CD4-positive, CD25-positive, alpha-beta regulatory T cell (primary cell): ENCODE measurements around the gene HDAC4. TPM values are rescaled to one million over a fixed set of nuclear protein-coding genes. Genes with fewer than 3 reads are reported as not detected.
A peak's percentile ranks its signal among the peaks of the same experiment; 100 is the strongest.

Experiments used
- ATAC-seq, 2 donors: fragments of 150-1000 bp; cut with Tn5 transposase; one replicate each; pipeline ENCODE4 v1.10.0; 2021; ENCODE audit warnings: low read depth in 2 of 2, moderate number of reproducible peaks in 2 of 2, moderate library complexity in 1 of 2
- DNase-seq, 3 donors: peaks; one replicate each; pipeline versions ENCODE4 v3.0.0 to v3.0.0-alpha.2; 2012 to 2022; ENCODE audit warnings: mixed read lengths in 1 of 3
- H3K27ac ChIP-seq: one replicate; pipeline ENCODE4 v1.7.0; 2013; ENCODE audit warnings: mild to moderate bottlenecking, low read length; ENCODE audit not compliant: insufficient read depth, poor library complexity, severe bottlenecking
- H3K27me3 ChIP-seq: one replicate; pipeline ENCODE4 v1.7.0; 2013; ENCODE audit warnings: low read length; ENCODE audit not compliant: control insufficient read depth, insufficient read depth
- H3K36me3 ChIP-seq: one replicate; pipeline ENCODE4 v1.7.0; 2013; ENCODE audit warnings: mild to moderate bottlenecking, low read length, moderate library complexity; ENCODE audit not compliant: control insufficient read depth, insufficient read depth
- H3K4me1 ChIP-seq: 2 replicates; pipeline ENCODE4 v1.7.0; 2013; ENCODE audit warnings: mild to moderate bottlenecking, low read length; ENCODE audit not compliant: insufficient read depth, control insufficient read depth, poor library complexity, severe bottlenecking
- H3K4me3 ChIP-seq: one replicate; pipeline ENCODE4 v1.7.0; 2013; ENCODE audit warnings: low read depth, mild to moderate bottlenecking, low read length, moderate library complexity
- H3K9me3 ChIP-seq, 2 experiments: 1 replicate in 1 of 2; 2 replicates in 1 of 2; pipeline ENCODE4 v1.7.0; 2013; ENCODE audit warnings: low read length in 2 of 2, mild to moderate bottlenecking in 1 of 2, moderate library complexity in 1 of 2; ENCODE audit not compliant: control insufficient read depth in 2 of 2
- H3K27ac Mint-ChIP-seq, 3 donors: one replicate each; pipeline ENCODE4 v1.8.0; 2020 to 2022; ENCODE audit warnings: mild to moderate bottlenecking in 3 of 3, mixed read lengths in 3 of 3, moderate library complexity in 2 of 3
- H3K27me3 Mint-ChIP-seq: one replicate; pipeline ENCODE4 v1.8.0; 2022; ENCODE audit warnings: mild to moderate bottlenecking, mixed read lengths
- H3K36me3 Mint-ChIP-seq: one replicate; pipeline ENCODE4 v1.8.0; 2020; ENCODE audit warnings: mixed read lengths
- H3K4me1 Mint-ChIP-seq, 4 donors: one replicate each; pipeline ENCODE4 v1.8.0; 2020 to 2022; ENCODE audit warnings: mixed read lengths in 4 of 4, mild to moderate bottlenecking in 1 of 4
- H3K4me3 Mint-ChIP-seq, 4 donors: one replicate each; pipeline ENCODE4 v1.8.0; 2020 to 2022; ENCODE audit warnings: mild to moderate bottlenecking in 4 of 4, mixed read lengths in 4 of 4, moderate library complexity in 3 of 4
- H3K9me3 Mint-ChIP-seq, 7 donors: one replicate each; pipeline ENCODE4 v1.8.0; 2020 to 2022; ENCODE audit warnings: mixed read lengths in 7 of 7, mild to moderate bottlenecking in 3 of 7, moderate library complexity in 2 of 7
- polyA plus RNA-seq, 4 donors: library from polyadenylated mRNA; unstranded; fragments of 300-500 nt; fragmentation: Illumina TruSeq; gene quantifications; one replicate each; pipeline ENCODE4 v1.2.3, GENCODE V29; 2021
- total RNA-seq: library from RNA; stranded (reverse); gene quantifications from one replicate; pipeline ENCODE4 v1.2.3, GENCODE V29; 2022

Gene HDAC4
- total and polyA plus RNA-seq, 5 donors from 2014 or later, result 6.5 to 118 (median 8.6) TPM

GRCh38 chr2:239181074-239181902 lies 219.5 kb downstream of the HDAC4 start:
- no peak overlapping the region for H3K27ac ChIP-seq
- Mint-ChIP-seq H3K4me1 (peaks cover 0 to 5% (median 0%) of the 10 kb centered on the region in 4 donors), H3K27ac (no peak overlapping the region), H3K27me3 (no peaks in the 10 kb centered on the region), H3K36me3 (peaks cover 60% of the 10 kb centered on the region), H3K4me3 (no peak overlapping the region), H3K9me3 (peaks cover 0 to 8% (median 4%) of the 10 kb centered on the region in 7 donors)
- H3K9me3 ChIP-seq, result peaks cover 2 to 6% of the 10 kb centered on the region in 2 experiments
- no peaks in the 10 kb centered on the region for H3K27me3 ChIP-seq
- no peaks in the 10 kb centered on the region for H3K4me1 ChIP-seq
- no peak overlapping the region for H3K4me3 ChIP-seq
- peaks cover 76% of the 10 kb centered on the region for H3K36me3 ChIP-seq
- ATAC-seq (no peak), DNase-seq (no peak)

GRCh38 chr2:239180526-239181073 lies 220.2 kb downstream of the HDAC4 start:
- Mint-ChIP-seq H3K27ac (no peak overlapping the region), H3K4me1 (peaks cover 0 to 5% (median 0%) of the 10 kb centered on the region in 4 donors), H3K36me3 (peaks cover 54% of the 10 kb centered on the region), H3K4me3 (no peak overlapping the region), H3K9me3 (peaks cover 0 to 8% (median 4%) of the 10 kb centered on the region in 7 donors), H3K27me3 (no peaks in the 10 kb centered on the region)
- no peaks in the 10 kb centered on the region for H3K4me1 ChIP-seq
- no peak overlapping the region for H3K27ac ChIP-seq
- H3K36me3 ChIP-seq, result peaks cover 74% of the 10 kb centered on the region
- H3K27me3 ChIP-seq, result no peaks in the 10 kb centered on the region
- H3K9me3 ChIP-seq, result peaks cover 4 to 6% of the 10 kb centered on the region in 2 experiments
- no peak overlapping the region for H3K4me3 ChIP-seq
- ATAC-seq, result no peak
- no peak for DNase-seq

- Mint-ChIP-seq H3K27me3 (no peaks in the 10 kb centered on the region), H3K4me3 (no peak overlapping the region), H3K27ac (no peak overlapping the region), H3K4me1 (peaks cover 0 to 5% (median 0%) of the 10 kb centered on the region in 4 donors), H3K9me3 (peaks cover 0 to 8% (median 4%) of the 10 kb centered on the region in 7 donors), H3K36me3 (peaks cover 61% of the 10 kb centered on the region)
- ATAC-seq (no peak), DNase-seq (no peak)
- Histone ChIP-seq H3K27me3 (no peaks in the 10 kb centered on the region), H3K9me3 (peaks cover 8 to 13% of the 10 kb centered on the region in 2 experiments), H3K27ac (no peak overlapping the region), H3K36me3 (peaks cover 74% of the 10 kb centered on the region), H3K4me3 (no peak overlapping the region), H3K4me1 (no peaks in the 10 kb centered on the region)
These were observed 220.9 kb downstream of the HDAC4 start for GRCh38 chr2:239179851-239180371.

- H3K4me1 ChIP-seq, result no peaks in the 10 kb centered on the region
- no peak overlapping the region for H3K27ac Mint-ChIP-seq
- ATAC-seq (no peak), DNase-seq (no peak)
- no peak overlapping the region for H3K4me3 ChIP-seq
- no peak overlapping the region for H3K27ac ChIP-seq
- H3K4me1 Mint-ChIP-seq, result peaks cover 0 to 6% (median 4%) of the 10 kb centered on the region in 4 donors
- peaks cover 0 to 15% (median 10%) of the 10 kb centered on the region in 7 donors for H3K9me3 Mint-ChIP-seq
- peaks cover 70% of the 10 kb centered on the region for H3K36me3 Mint-ChIP-seq
- H3K36me3 ChIP-seq, result peaks cover 82% of the 10 kb centered on the region
- no peaks in the 10 kb centered on the region for H3K27me3 Mint-ChIP-seq
- H3K9me3 ChIP-seq, result peaks cover 17 to 23% of the 10 kb centered on the region in 2 experiments
- no peaks in the 10 kb centered on the region for H3K27me3 ChIP-seq
- H3K4me3 Mint-ChIP-seq, result no peak overlapping the region
These were observed 221.9 kb downstream of the HDAC4 start for GRCh38 chr2:239178954-239179353.

GRCh38 chr2:239178484-239178883 lies 222.3 kb downstream of the HDAC4 start:
- H3K27ac ChIP-seq, result no peak overlapping the region
- no peaks in the 10 kb centered on the region for H3K27me3 Mint-ChIP-seq
- no peak for ATAC-seq
- peaks cover 69% of the 10 kb centered on the region for H3K36me3 Mint-ChIP-seq
- peak overlapping the region in 2 of 3 donors; percentile 43 to 52 for H3K27ac Mint-ChIP-seq
- peaks cover 0 to 18% (median 11%) of the 10 kb centered on the region in 7 donors for H3K9me3 Mint-ChIP-seq
- no peak overlapping the region for H3K4me3 Mint-ChIP-seq
- H3K4me3 ChIP-seq, result no peak overlapping the region
- H3K27me3 ChIP-seq, result no peaks in the 10 kb centered on the region
- no peak for DNase-seq
- peaks cover 19 to 28% of the 10 kb centered on the region in 2 experiments for H3K9me3 ChIP-seq
- H3K36me3 ChIP-seq, result peaks cover 84% of the 10 kb centered on the region
- H3K4me1 Mint-ChIP-seq, result peaks cover 0 to 8% (median 5%) of the 10 kb centered on the region in 4 donors
- no peaks in the 10 kb centered on the region for H3K4me1 ChIP-seq

GRCh38 chr2:239177908-239178307 lies 222.9 kb downstream of the HDAC4 start:
- DNase-seq (no peak), ATAC-seq (no peak)
- Histone ChIP-seq H3K27ac (no peak overlapping the region), H3K36me3 (peaks cover 89% of the 10 kb centered on the region), H3K4me1 (no peaks in the 10 kb centered on the region), H3K4me3 (no peak overlapping the region), H3K27me3 (no peaks in the 10 kb centered on the region), H3K9me3 (peaks cover 25 to 32% of the 10 kb centered on the region in 2 experiments)
- H3K36me3 Mint-ChIP-seq, result peaks cover 71% of the 10 kb centered on the region
- H3K4me3 Mint-ChIP-seq, result no peak overlapping the region
- H3K4me1 Mint-ChIP-seq, result peaks cover 0 to 11% (median 7%) of the 10 kb centered on the region in 4 donors
- peaks cover 3 to 23% (median 15%) of the 10 kb centered on the region in 7 donors for H3K9me3 Mint-ChIP-seq
- peak overlapping the region in 1 of 3 donors; percentile 43 for H3K27ac Mint-ChIP-seq
- no peaks in the 10 kb centered on the region for H3K27me3 Mint-ChIP-seq

- H3K27me3 Mint-ChIP-seq, result no peaks in the 10 kb centered on the region
- Histone ChIP-seq H3K27ac (no peak overlapping the region), H3K4me1 (no peaks in the 10 kb centered on the region), H3K9me3 (peaks cover 30 to 37% of the 10 kb centered on the region in 2 experiments), H3K36me3 (peaks cover 89% of the 10 kb centered on the region), H3K27me3 (no peaks in the 10 kb centered on the region), H3K4me3 (no peak overlapping the region)
- no peak overlapping the region for H3K27ac Mint-ChIP-seq
- H3K36me3 Mint-ChIP-seq, result peaks cover 75% of the 10 kb centered on the region
- DNase-seq, result no peak
- H3K9me3 Mint-ChIP-seq, result peaks cover 3 to 29% (median 17%) of the 10 kb centered on the region in 7 donors
- no peak for ATAC-seq
- no peak overlapping the region for H3K4me3 Mint-ChIP-seq
- peaks cover 0 to 13% (median 7%) of the 10 kb centered on the region in 4 donors for H3K4me1 Mint-ChIP-seq
These were observed 223.5 kb downstream of the HDAC4 start for GRCh38 chr2:239177325-239177724.
